ENCODE measurements around the gene ITGA11.

- TF ChIP-seq ZNF362 (CRISPR knock-in tag; IDR thresholded peaks at IDR 0.05; ENCODE audit: borderline replicate concordance) = no peak
- TF ChIP-seq TEAD3 (CRISPR knock-in tag; optimal IDR thresholded peaks at IDR 0.05; ENCODE audit: borderline replicate concordance) = no peak
- TF ChIP-seq FOXK1 (CRISPR knock-in tag; IDR thresholded peaks at IDR 0.05; ENCODE audit: borderline replicate concordance, low read depth) = no peak
- TF ChIP-seq HDAC2 (CRISPR knock-in tag; IDR thresholded peaks at IDR 0.05) = no peak
These were observed 121.7 kb downstream of the ITGA11 start for GRCh38 chr15:68310178-68310803.
